Endothelial cell of umbilical vein (primary cell): ENCODE measurements around the gene RASSF5. TPM values are rescaled to one million over a fixed set of nuclear protein-coding genes. Genes with fewer than 3 reads are reported as not detected.

Source experiments
- BruUV-seq: library from RNA; stranded (reverse); fragments of 400-500 nt; replicated peaks from 2 replicates; lab custom pipeline; 2021; lab: Mats Ljungman, UMichigan
- CTCF ChIA-PET: fragments of 300-600, 350-600 bp; sonication (Branson Sonifier 250); formaldehyde crosslinking; loops from one replicate; lab custom pipeline; 2021; ENCODE audit warnings: antibody characterized with exemption, inconsistent platforms; lab: Charles Lee
- POLR2A ChIA-PET: fragments of 300-600, 350-600 bp; sonication (Branson Sonifier 250); formaldehyde crosslinking; loops from one replicate; lab custom pipeline; 2021; ENCODE audit warnings: antibody characterized with exemption, inconsistent platforms; lab: Charles Lee
- DNase-seq: peaks from one replicate; pipeline ENCODE4 v3.0.0-alpha.2; 2011; ENCODE audit warnings: low read depth, low spot score
- FAIRE-seq: peaks from 2 replicates; lab custom pipeline; 2011; peaks lifted over from hg19 to GRCh38; lab: Jason Lieb, UNC
- H2AFZ ChIP-seq: 2 replicates; pipeline ENCODE4 v1.6.0; 2012; ENCODE audit warnings: low read depth, low read length, control low read depth, inconsistent platforms
- H3K27ac ChIP-seq: 2 replicates; pipeline ENCODE4 v1.5.1; 2011; ENCODE audit warnings: low read depth, mild to moderate bottlenecking, control low read depth, low read length, moderate library complexity; ENCODE audit not compliant: insufficient read depth
- H3K27me3 ChIP-seq, 2 experiments: 2 replicates each; pipeline versions ENCODE4 v1.6.0 to v1.6.1; 2011; ENCODE audit warnings: low read length in 2 of 2, mixed read lengths in 1 of 2; ENCODE audit not compliant: control insufficient read depth in 2 of 2, insufficient read depth in 2 of 2
- H3K36me3 ChIP-seq, 2 experiments: 2 replicates in 1 of 2; 3 replicates in 1 of 2; pipeline ENCODE4 v1.5.1; 2011; ENCODE audit warnings: low read length in 2 of 2, mild to moderate bottlenecking in 1 of 2, moderate library complexity in 1 of 2; ENCODE audit not compliant: control insufficient read depth in 2 of 2, insufficient read depth in 2 of 2; ENCODE audit errors: extremely low read depth in 1 of 2
- H3K4me1 ChIP-seq: 3 replicates; pipeline ENCODE4 v1.5.1; 2011; ENCODE audit warnings: mild to moderate bottlenecking, low read length; ENCODE audit not compliant: control insufficient read depth, insufficient read depth; ENCODE audit errors: extremely low read depth
- H3K4me2 ChIP-seq: 2 replicates; pipeline ENCODE4 v1.6.1; 2011; ENCODE audit warnings: low read length, control low read depth, mixed read lengths; ENCODE audit not compliant: insufficient read depth
- H3K4me3 ChIP-seq, 3 experiments: fragments of 200-600 bp in 1 of 3; sonication (generic), shearing (Covaris generic) in 1 of 3; replicated peaks in 1 of 3; 2 replicates each; pipeline ENCODE4 v1.5.1; 2011 to 2016; ENCODE audit warnings: control low read depth in 3 of 3, low read length in 3 of 3, mild to moderate bottlenecking in 2 of 3, inconsistent platforms in 1 of 3, low read depth in 1 of 3, moderate library complexity in 1 of 3; ENCODE audit not compliant: insufficient read depth in 1 of 3
- H3K79me2 ChIP-seq: 2 replicates; pipeline ENCODE4 v1.6.0; 2012; ENCODE audit warnings: low read length, inconsistent platforms; ENCODE audit not compliant: control insufficient read depth, insufficient read depth
- H3K9ac ChIP-seq: replicated peaks from 2 replicates; pipeline ENCODE3; 2011; ENCODE audit warnings: low read length, control low read depth; ENCODE audit not compliant: insufficient read depth; ENCODE audit errors: extremely low read depth
- H3K9me1 ChIP-seq: replicated peaks from 3 replicates; pipeline ENCODE4 v1.6.0; 2011; ENCODE audit warnings: mild to moderate bottlenecking, low read length; ENCODE audit not compliant: control insufficient read depth, insufficient read depth; ENCODE audit errors: extremely low read depth
- H3K9me3 ChIP-seq: replicated peaks from 2 replicates; pipeline ENCODE4 v1.5.1; 2012; ENCODE audit warnings: low read length, inconsistent platforms; ENCODE audit not compliant: control insufficient read depth, insufficient read depth
- H4K20me1 ChIP-seq: replicated peaks from 2 replicates; pipeline ENCODE3; 2011; ENCODE audit warnings: mild to moderate bottlenecking, low read length; ENCODE audit not compliant: control insufficient read depth, insufficient read depth; ENCODE audit errors: extremely low read depth
- CTCF ChIP-seq, 2 donors: IDR thresholded peaks; 1 replicate in 1 of 2; 2 replicates in 1 of 2; pipeline ENCODE4 v1.5.1; 2011; ENCODE audit warnings: low read length in 2 of 2, mild to moderate bottlenecking in 2 of 2, moderate library complexity in 2 of 2, control low read depth in 1 of 2, inconsistent platforms in 1 of 2, low read depth in 1 of 2; ENCODE audit not compliant: insufficient read depth in 1 of 2; ENCODE audit errors: extremely low read depth in 1 of 2
- EZH2 ChIP-seq: IDR thresholded peaks from 2 replicates; pipeline ENCODE4 v1.6.1; 2012; ENCODE audit warnings: borderline replicate concordance, low read depth, mild to moderate bottlenecking, moderate library complexity, low read length, inconsistent platforms; ENCODE audit not compliant: severe bottlenecking
- POLR2AphosphoS5 ChIP-seq: IDR thresholded peaks from 2 replicates; pipeline ENCODE4 v1.6.1; 2012; ENCODE audit warnings: low read depth, mild to moderate bottlenecking, control low read depth, low read length, moderate library complexity; ENCODE audit not compliant: insufficient read depth
- dilution Hi-C: fragments of 300-500 bp; cut with MboI; formaldehyde crosslinking; loops from one replicate; pipeline ENCODE4 v1.15.0; 2019; ENCODE audit warnings: low sequenced_read_pairs; ENCODE audit not compliant: extremely low pct_ligation_motif_present
- intact Hi-C: fragments of 100-400 bp; cut with micrococcal nuclease; formaldehyde crosslinking; loops from one replicate; pipeline ENCODE4 v1.10.0; 2022
- polyA plus RNA-seq, 4 experiments: library from polyadenylated mRNA; depleted of rRNA in 3 of 4; stranded (reverse) in 3 of 4; unstranded in 1 of 4; fragments of >200 nt; gene quantifications; 2 replicates each; pipeline versions ENCODE4 v1.2.1 to v1.2.3, GENCODE V29; 2011 to 2012; ENCODE audit warnings: missing spikeins in 1 of 4
- total RNA-seq: library from RNA; stranded (reverse); gene quantifications from 2 replicates; pipeline ENCODE4 v1.2.3, GENCODE V29; 2021

Gene RASSF5
- total and polyA plus RNA-seq, 2 donors (not counting 3 experiments of a cell fraction or from before 2014, with no cell fraction given) = 0.23 to 0.60 TPM

GRCh38 chr1:206589206-206589605 lies 81.9 kb downstream of the RASSF5 start:
- FAIRE-seq = peak; percentile 4
- Histone ChIP-seq H4K20me1 (no peaks in the 10 kb centered on the region), H3K4me1 (peaks cover 2% of the 10 kb centered on the region), H3K4me2 (no peak overlapping the region), H3K9me1 (no peaks in the 10 kb centered on the region), H3K9me3 (no peaks in the 10 kb centered on the region), H3K4me3 (no peak overlapping the region), H3K27ac (no peak overlapping the region), H3K79me2 (no peaks in the 10 kb centered on the region), H3K36me3 (peaks cover 3 to 10% of the 10 kb centered on the region in 2 experiments), H2AFZ (no peak overlapping the region), H3K27me3 (no peaks in the 10 kb centered on the region), H3K9ac (no peak overlapping the region)
- TF ChIP-seq POLR2AphosphoS5 = no peak
- dilution Hi-C loops (no loop called here), intact Hi-C loops (no loop called here)
- ChIA-PET CTCF (interaction anchor here (1.0 to 16.8 kb wide), 3 partner anchors 46 to 110 kb away, joined by 3 to 427 read pairs (median 9); no protein-coding TSS in a partner anchor), POLR2A (no interaction called here)
- DNase-seq = peak; percentile 30
- BruUV-seq = no TSS peak

GRCh38 chr1:206590025-206590758 lies 82.9 kb downstream of the RASSF5 start:
- Histone ChIP-seq H3K9me3 (no peaks in the 10 kb centered on the region), H3K4me2 (no peak overlapping the region), H3K27me3 (no peaks in the 10 kb centered on the region), H3K27ac (no peak overlapping the region), H3K9me1 (no peaks in the 10 kb centered on the region), H3K9ac (no peak overlapping the region), H3K4me3 (no peak overlapping the region), H3K79me2 (no peaks in the 10 kb centered on the region), H3K36me3 (peaks cover 3 to 13% of the 10 kb centered on the region in 2 experiments), H3K4me1 (peaks cover 2% of the 10 kb centered on the region), H2AFZ (no peak overlapping the region), H4K20me1 (no peaks in the 10 kb centered on the region)
- ChIA-PET POLR2A (no interaction called here), CTCF (interaction anchor here (1.0 to 16.8 kb wide), 3 partner anchors 47 to 111 kb away, joined by 3 to 427 read pairs (median 9); no protein-coding TSS in a partner anchor)
- no peak for FAIRE-seq
- intact Hi-C loops (no loop called here), dilution Hi-C loops (no loop called here)
- DNase-seq = no peak
- no peak for TF ChIP-seq EZH2
- peak; percentile 13 to 14 for TF ChIP-seq CTCF (IDR thresholded peaks at IDR 0.05; ENCODE audit: extremely low read depth in 1 of 2, insufficient read depth in 1 of 2, low read depth in 1 of 2, low read length in 2 of 2)
- no TSS peak for BruUV-seq
